COLO829 (cell line): ENCODE measurements around the gene CST1.
"Not testable (repeated sequence)": the region's sequence is repeated elsewhere in the genome, so short reads cannot be mapped to it uniquely, and the experiment has no call there.

Experiments
- DNase-seq: peaks from one replicate; pipeline ENCODE4 v3.0.0; 2012; ENCODE audit warnings: low spot score

The CST1 gene

GRCh38 chr20:23755131-23755611 is 4.4 kb upstream of the CST1 start:
- not testable (repeated sequence) for DNase-seq

- no peak for DNase-seq
Measured at GRCh38 chr20:23754731-23755130, 4.0 kb upstream of the CST1 start.

GRCh38 chr20:23753589-23753988 is 2.9 kb upstream of the CST1 start:
- no peak for DNase-seq

GRCh38 chr20:23753194-23753548 is 2.4 kb upstream of the CST1 start:
- DNase-seq: no peak

- no peak for DNase-seq
Measured at GRCh38 chr20:23752481-23753193, 1.9 kb upstream of the CST1 start.

- DNase-seq: no peak
Measured at GRCh38 chr20:23752019-23752418, 1.3 kb upstream of the CST1 start.

- no peak for DNase-seq
Measured at GRCh38 chr20:23749746-23750145, 989 bp downstream of the CST1 start.

- DNase-seq: not testable (repeated sequence)
Measured at GRCh38 chr20:23748975-23749374, 1.8 kb downstream of the CST1 start.

GRCh38 chr20:23747551-23747950 is 3.2 kb downstream of the CST1 start:
- not testable (repeated sequence) for DNase-seq

GRCh38 chr20:23747092-23747491 is 3.6 kb downstream of the CST1 start:
- not testable (repeated sequence) for DNase-seq

GRCh38 chr20:23746321-23746720 is 4.4 kb downstream of the CST1 start:
- DNase-seq: no peak

- no peak for DNase-seq
Measured at GRCh38 chr20:23745247-23745646, 5.5 kb downstream of the CST1 start.

GRCh38 chr20:23744817-23745216 is 5.9 kb downstream of the CST1 start:
- DNase-seq: no peak

- not testable (repeated sequence) for DNase-seq
Measured at GRCh38 chr20:23735391-23735790, 15.3 kb downstream of the CST1 start.

GRCh38 chr20:23734949-23735348 is 15.8 kb downstream of the CST1 start:
- not testable (repeated sequence) for DNase-seq

GRCh38 chr20:23734440-23734839 is 16.3 kb downstream of the CST1 start:
- DNase-seq: not testable (repeated sequence)

- DNase-seq: no peak
Measured at GRCh38 chr20:23727016-23727415, 23.7 kb downstream of the CST1 start.

- DNase-seq: no peak
Measured at GRCh38 chr20:23725102-23725501, 25.6 kb downstream of the CST1 start.

GRCh38 chr20:23723659-23724307 is 27.0 kb downstream of the CST1 start:
- DNase-seq: not testable (repeated sequence)

GRCh38 chr20:23722851-23723250 is 27.9 kb downstream of the CST1 start:
- not testable (repeated sequence) for DNase-seq

- DNase-seq: no peak
Measured at GRCh38 chr20:23721962-23722361, 28.8 kb downstream of the CST1 start.

GRCh38 chr20:23719351-23719750 is 31.4 kb downstream of the CST1 start:
- DNase-seq: not testable (repeated sequence)

GRCh38 chr20:23711778-23712177 is 39.0 kb downstream of the CST1 start:
- not testable (repeated sequence) for DNase-seq

- DNase-seq: no peak
Measured at GRCh38 chr20:23710771-23711170, 40.0 kb downstream of the CST1 start.
